KMS-11 (cell line): ENCODE measurements around the gene PSMG2.
A peak's percentile ranks its signal among the peaks of the same experiment; 100 is the strongest.

ENCODE experiments used
- H2AFZ ChIP-seq: fragments of 200-600 bp; sonication (generic); 2 replicates; pipeline ENCODE4 v1.6.1; 2016; ENCODE audit warnings: antibody characterized with exemption, mixed run types, low read depth
- H3K27ac ChIP-seq: fragments of 200-600 bp; sonication (generic); 2 replicates; pipeline ENCODE4 v1.6.1; 2016; ENCODE audit warnings: mild to moderate bottlenecking, mixed run types
- H3K27me3 ChIP-seq: fragments of 200-600 bp; sonication (generic); 2 replicates; pipeline ENCODE4 v1.6.1; 2017; ENCODE audit warnings: mild to moderate bottlenecking, low read depth, mixed run types, moderate library complexity; ENCODE audit not compliant: insufficient read depth
- H3K36me3 ChIP-seq: fragments of 200-600 bp; sonication (generic); 2 replicates; pipeline ENCODE4 v1.6.1; 2017; ENCODE audit warnings: mild to moderate bottlenecking, mixed run types; ENCODE audit not compliant: insufficient read depth
- H3K4me1 ChIP-seq: fragments of 200-600 bp; sonication (generic); 2 replicates; pipeline ENCODE4 v1.6.1; 2016; ENCODE audit warnings: mild to moderate bottlenecking, low read depth, mixed run types; ENCODE audit not compliant: poor library complexity, severe bottlenecking
- H3K4me2 ChIP-seq: fragments of 200-600 bp; sonication (generic); 2 replicates; pipeline ENCODE4 v1.7.0; 2016; ENCODE audit warnings: mild to moderate bottlenecking, mixed run types
- H3K4me3 ChIP-seq: fragments of 200-600 bp; sonication (generic); IDR thresholded peaks from 2 replicates; pipeline ENCODE4 v1.6.1; 2017; ENCODE audit warnings: low read depth, low read length, mixed read lengths; ENCODE audit not compliant: insufficient read depth
- H3K79me2 ChIP-seq: fragments of 200-600 bp; sonication (generic); 2 replicates; pipeline ENCODE4 v1.6.1; 2016; ENCODE audit warnings: low read depth, mixed run types; ENCODE audit not compliant: insufficient read depth
- H3K9ac ChIP-seq: fragments of 200-600 bp; sonication (generic); 2 replicates; pipeline ENCODE4 v1.6.1; 2016; ENCODE audit warnings: mild to moderate bottlenecking, mixed run types
- H4K20me1 ChIP-seq: fragments of 200-600 bp; sonication (generic); 2 replicates; pipeline ENCODE4 v1.6.1; 2016; ENCODE audit warnings: mild to moderate bottlenecking, mixed run types; ENCODE audit not compliant: insufficient read depth
- CTCF ChIP-seq: fragments of 200-600 bp; sonication (generic); conservative IDR thresholded peaks from 2 replicates; pipeline ENCODE4 v1.6.1; 2017; ENCODE audit warnings: low read depth, mild to moderate bottlenecking, antibody characterized with exemption, low read length, moderate library complexity, mixed read lengths

The PSMG2 gene

GRCh38 chr18:12726331-12726730, 23.5 kb downstream of the PSMG2 start:
- H3K4me3 ChIP-seq: no peak overlapping the region
- no peaks in the 10 kb centered on the region for H3K27me3 ChIP-seq
- no peaks in the 10 kb centered on the region for H3K79me2 ChIP-seq
- no peak overlapping the region for H3K4me2 ChIP-seq
- H3K27ac ChIP-seq: no peak overlapping the region
- H3K4me1 ChIP-seq: no peaks in the 10 kb centered on the region
- no peak overlapping the region for H3K9ac ChIP-seq
- no peak for TF ChIP-seq CTCF
- no peak overlapping the region for H2AFZ ChIP-seq
- H4K20me1 ChIP-seq: 0 out of 2 replicates have a peak, but pooled peaks cover 4% of the 10 kb centered on the region
- no peaks in the 10 kb centered on the region for H3K36me3 ChIP-seq

GRCh38 chr18:12726774-12727550, 24.1 kb downstream of the PSMG2 start:
- Histone ChIP-seq H3K4me2 (no peak overlapping the region), H3K4me1 (no peaks in the 10 kb centered on the region), H3K9ac (no peak overlapping the region), H3K27ac (no peak overlapping the region), H3K79me2 (no peaks in the 10 kb centered on the region), H2AFZ (no peak overlapping the region), H3K4me3 (no peak overlapping the region), H4K20me1 (0 out of 2 replicates have a peak, but pooled peaks cover 4% of the 10 kb centered on the region), H3K36me3 (no peaks in the 10 kb centered on the region), H3K27me3 (no peaks in the 10 kb centered on the region)
- peak; percentile 98 for TF ChIP-seq CTCF

- TF ChIP-seq CTCF: no peak
- H3K27me3 ChIP-seq: no peaks in the 10 kb centered on the region
- no peak overlapping the region for H3K4me3 ChIP-seq
- H3K27ac ChIP-seq: no peak overlapping the region
- no peak overlapping the region for H2AFZ ChIP-seq
- no peaks in the 10 kb centered on the region for H3K36me3 ChIP-seq
- no peaks in the 10 kb centered on the region for H3K4me1 ChIP-seq
- no peaks in the 10 kb centered on the region for H3K79me2 ChIP-seq
- H4K20me1 ChIP-seq: no peaks in the 10 kb centered on the region
- H3K4me2 ChIP-seq: no peak overlapping the region
- no peak overlapping the region for H3K9ac ChIP-seq
Measured at GRCh38 chr18:12737243-12737902, 34.5 kb downstream of the PSMG2 start.

- H3K9ac ChIP-seq: no peak overlapping the region
- H2AFZ ChIP-seq: no peak overlapping the region
- no peaks in the 10 kb centered on the region for H3K79me2 ChIP-seq
- no peak overlapping the region for H3K27ac ChIP-seq
- H3K4me3 ChIP-seq: no peak overlapping the region
- H4K20me1 ChIP-seq: no peaks in the 10 kb centered on the region
- no peak overlapping the region for H3K4me2 ChIP-seq
- TF ChIP-seq CTCF: no peak
- H3K36me3 ChIP-seq: no peaks in the 10 kb centered on the region
- H3K4me1 ChIP-seq: peaks cover 8% of the 10 kb centered on the region
- no peaks in the 10 kb centered on the region for H3K27me3 ChIP-seq
Measured at GRCh38 chr18:12741351-12741750, 38.5 kb downstream of the PSMG2 start.
